GM19238 (cell line): ENCODE measurements around the gene HPSE2.
"Not testable (repeated sequence)": the region's sequence is repeated elsewhere in the genome, so short reads cannot be mapped to it uniquely, and the experiment has no call there.

Experiments used
- DNase-seq: peaks from one replicate; pipeline ENCODE4 v3.0.0; 2011; ENCODE audit warnings: low spot score; ENCODE audit not compliant: insufficient read length

The HPSE2 gene

DNA sequence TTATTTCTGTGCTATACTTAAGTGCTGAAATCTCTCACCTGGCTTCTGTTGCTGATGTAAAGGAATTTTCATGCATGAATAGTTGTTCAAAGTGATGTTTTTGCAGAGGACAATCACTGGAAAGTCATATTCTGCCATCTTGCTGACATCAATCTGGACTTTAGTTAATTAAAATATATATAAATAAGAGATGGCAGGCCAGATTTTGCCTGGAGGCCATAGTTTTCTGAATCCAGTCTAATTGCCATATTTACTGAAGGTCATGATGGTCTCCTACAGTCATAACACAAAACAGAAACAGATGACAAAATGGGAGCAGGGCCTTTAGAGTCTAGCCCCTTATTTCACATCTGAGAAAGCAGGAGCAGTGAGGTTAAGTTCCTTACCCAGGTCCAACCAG lies 228.2 kb downstream of the HPSE2 start:
- DNase-seq, result no peak

DNA sequence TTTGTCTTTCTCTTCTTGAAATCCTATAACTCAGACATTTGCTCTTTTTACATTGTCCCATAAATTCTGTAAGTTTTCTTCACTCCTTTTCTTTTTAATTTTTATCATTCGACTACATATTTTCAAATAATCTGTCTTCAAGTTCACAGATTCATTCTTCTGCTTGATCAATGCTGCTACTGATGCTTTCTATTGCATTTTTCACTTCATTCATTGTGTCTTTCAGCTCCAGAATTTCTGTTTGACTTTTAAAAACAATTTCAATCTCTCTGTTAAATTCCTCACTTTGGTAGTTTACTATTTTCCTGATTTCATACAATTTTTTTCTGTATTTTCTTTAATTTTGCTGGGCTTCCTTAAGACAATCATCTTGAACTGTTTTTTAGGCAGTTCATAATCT lies 230.4 kb downstream of the HPSE2 start:
- DNase-seq, result no peak

DNA sequence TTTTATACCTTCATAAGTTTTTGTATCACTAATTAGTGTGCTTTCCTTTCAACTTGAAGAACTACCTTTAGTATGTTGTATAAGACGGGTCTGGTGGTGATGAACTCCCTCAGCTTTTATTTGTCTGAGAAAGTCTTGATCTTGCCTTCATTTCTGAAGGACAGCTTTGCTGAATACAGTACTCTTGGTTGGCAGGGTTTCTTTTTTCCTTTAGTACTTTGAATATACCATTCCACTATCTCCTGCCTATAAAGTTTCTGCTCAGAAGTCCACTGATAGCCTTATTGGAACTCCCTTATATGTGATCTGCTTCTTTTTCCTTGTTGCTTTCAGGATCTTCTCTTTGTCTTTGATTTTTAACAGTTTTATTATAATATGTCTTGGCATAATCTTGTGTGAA lies 230.9 kb downstream of the HPSE2 start:
- no peak for DNase-seq

DNA sequence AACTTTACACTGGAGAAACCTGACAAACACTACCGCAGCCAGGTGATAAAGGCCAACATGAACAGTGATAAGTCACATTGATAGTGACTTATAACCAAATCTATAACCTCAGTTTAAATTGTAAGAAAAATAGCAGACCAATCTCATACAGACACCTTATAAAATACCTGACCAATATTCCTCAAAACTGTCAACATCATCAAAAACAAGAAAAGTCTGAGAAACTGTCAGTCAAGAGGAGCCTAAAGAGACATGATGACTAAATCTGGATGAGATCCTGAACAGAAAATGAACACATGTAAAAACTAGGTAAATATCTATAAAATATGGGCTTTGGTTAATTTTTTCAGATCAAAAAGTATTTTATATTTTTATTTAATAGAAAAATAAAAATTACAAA lies 233.3 kb downstream of the HPSE2 start:
- DNase-seq, result no peak

DNA sequence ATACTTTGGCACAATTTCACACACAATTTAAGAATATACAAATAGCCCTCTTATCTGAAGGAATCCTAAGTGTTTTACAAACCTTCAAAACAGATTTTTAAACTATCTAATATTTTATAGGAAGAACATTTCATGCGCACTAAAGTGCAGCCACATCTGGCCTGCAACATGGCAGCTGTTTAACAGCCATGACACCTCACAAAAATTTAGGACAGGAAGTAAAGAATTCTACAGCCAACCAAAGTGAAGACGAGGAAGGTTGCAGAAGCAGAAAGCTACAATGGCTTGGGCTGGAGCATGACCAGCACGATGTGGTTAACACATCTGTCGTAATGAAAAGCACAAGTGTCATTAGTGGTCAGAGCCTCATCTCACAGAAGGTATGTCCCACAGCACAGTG lies 238.1 kb downstream of the HPSE2 start:
- DNase-seq, result no peak

DNA sequence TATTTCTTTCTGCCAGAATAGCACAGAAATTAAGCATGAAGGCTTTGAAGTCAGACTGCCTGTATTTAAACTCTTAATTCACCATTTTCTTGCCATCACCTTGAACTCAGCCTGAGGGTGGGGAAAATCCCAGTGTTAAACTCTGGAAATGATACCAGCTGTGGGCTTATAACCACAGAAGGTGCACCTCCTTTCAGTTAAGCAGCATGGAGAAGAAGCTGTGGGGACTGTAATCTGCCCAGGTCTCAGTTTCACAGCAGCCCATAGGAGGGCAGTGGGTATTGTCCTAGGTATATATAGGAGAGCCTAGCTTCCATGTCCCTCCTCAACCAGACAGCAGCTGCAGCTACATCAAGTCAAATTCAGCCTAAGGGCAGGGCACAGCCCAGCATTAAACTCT lies 241.6 kb downstream of the HPSE2 start:
- DNase-seq, result no peak

DNA sequence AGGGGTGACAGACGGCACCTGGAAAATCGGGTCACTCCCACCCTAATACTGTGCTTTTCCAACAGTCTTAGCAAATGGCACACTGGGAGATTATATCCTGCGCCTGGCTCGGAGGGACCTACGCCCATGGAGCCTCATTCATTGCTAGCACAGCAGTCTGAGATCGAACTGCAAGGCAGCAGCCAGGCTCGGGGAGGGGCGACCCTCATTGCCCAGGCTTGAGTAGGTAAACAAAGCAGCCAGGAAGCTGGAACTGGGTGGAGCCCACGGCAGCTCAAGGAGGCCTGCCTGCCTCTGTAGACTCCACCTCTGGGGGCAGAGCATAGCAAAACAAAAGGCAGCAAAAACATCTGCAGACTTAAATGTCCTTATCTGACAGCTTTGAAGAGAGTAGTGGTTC lies 251.9 kb downstream of the HPSE2 start:
- not testable (repeated sequence) for DNase-seq

DNA sequence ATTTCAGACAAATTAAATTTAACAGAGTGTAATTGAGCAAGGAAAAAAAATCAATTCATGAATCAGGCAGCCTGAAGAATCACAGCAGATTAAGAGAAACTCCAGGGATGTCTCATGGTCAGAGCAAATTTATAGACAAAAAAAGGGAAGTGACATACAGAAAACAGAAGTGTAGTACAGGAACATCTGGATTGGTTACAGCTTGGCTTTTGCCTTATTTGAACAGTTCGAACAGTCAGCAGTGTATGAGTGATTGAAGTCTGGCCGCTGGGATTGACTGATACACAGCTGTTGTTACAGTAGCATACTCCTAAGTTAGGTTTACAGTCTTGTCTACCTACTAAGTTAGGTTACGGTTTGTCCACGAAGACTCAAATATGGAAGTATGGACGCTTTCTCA lies 255.3 kb downstream of the HPSE2 start:
- no peak for DNase-seq

DNA sequence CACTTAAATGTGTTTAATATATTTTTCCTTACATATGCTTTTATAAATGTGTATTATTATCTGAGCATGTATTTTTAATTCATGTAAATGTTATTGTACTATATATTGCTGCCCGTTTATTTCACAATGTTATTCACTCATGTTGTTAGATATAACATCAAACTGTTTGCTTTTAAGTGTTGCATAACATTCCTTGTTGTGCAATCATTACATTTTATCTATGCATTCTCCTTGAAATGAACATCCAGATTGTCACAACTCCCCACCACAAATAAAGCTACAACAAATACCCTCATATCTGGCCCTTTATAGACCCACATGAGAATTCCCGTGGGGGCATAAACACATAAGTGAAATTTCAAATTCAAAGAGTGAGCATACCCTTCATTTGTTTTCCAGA lies 264.2 kb downstream of the HPSE2 start:
- DNase-seq, result no peak

DNA sequence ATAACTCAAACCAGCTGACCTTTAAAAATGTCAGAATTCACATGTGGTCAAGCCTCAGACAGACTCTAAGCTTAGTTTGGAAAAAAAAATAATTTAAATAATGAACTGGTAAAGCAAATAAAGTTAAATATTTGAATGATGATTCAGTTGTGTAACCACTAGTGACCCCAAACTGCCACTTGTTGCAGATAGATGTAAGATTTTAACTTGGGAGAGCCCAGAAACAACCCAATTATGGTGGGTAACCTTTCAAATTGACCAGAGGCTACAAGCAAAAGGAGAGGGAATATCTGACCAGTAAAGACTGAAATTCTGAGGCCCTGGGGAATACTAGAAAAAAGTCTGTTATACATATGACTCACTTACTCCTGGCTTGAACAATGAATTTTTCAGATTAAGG lies 268.1 kb downstream of the HPSE2 start:
- DNase-seq, result no peak

DNA sequence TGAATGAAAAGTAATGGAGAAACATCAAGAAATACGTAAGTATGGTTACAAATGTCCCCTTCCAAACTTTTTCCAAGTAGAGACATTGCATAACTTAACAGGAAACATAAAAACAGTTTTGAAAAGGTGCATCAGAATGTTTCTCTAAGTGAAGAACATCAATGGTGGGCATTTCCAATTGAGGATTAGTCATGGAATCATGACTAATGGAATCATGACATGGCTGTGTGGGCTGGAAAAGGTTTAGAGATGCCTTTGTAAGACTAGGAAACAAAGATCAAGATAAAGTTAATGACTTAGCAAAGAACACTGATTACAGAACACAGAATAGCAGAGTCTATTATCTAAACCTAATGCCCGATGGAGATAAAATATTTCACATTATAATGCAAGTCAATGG lies 272.0 kb downstream of the HPSE2 start:
- DNase-seq, result no peak

DNA sequence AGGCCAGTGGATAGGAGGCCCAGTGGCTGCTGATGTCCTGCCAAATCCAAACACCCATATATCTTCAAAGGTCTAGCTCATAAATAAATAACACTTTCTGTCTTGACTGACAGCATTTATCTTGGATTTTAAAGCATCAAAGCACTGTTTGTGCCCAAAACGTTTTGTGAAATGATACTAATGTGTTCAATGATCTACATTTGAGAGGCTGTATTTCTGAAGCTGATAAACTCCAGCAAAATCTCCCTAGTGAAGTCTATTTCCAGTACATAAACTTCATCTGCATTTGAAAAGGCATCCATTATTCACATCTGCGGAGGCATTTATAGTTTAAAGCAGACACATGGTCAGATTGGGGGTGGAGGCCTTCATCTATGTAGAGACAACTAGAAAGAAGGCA lies 276.3 kb downstream of the HPSE2 start:
- DNase-seq, result no peak

DNA sequence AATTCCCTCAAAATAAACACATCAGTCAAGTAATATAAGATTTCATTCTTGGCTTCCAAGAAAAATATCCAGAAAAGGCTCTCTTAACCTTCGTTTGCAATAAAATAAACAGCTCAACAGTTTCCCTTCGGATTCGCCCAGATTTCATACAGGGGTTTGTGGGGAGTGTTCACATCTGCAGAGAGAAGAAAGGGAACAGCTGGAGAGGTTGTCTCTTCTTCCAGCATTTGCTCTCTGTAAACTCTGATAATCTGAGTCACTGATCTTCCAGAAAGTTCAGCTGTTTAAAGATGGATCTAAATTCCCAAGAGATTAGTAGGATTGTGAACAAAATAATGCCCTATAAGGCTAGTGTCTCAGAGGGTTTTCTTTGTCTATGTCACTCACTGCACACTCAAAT lies 277.9 kb downstream of the HPSE2 start:
- DNase-seq, result no peak

DNA sequence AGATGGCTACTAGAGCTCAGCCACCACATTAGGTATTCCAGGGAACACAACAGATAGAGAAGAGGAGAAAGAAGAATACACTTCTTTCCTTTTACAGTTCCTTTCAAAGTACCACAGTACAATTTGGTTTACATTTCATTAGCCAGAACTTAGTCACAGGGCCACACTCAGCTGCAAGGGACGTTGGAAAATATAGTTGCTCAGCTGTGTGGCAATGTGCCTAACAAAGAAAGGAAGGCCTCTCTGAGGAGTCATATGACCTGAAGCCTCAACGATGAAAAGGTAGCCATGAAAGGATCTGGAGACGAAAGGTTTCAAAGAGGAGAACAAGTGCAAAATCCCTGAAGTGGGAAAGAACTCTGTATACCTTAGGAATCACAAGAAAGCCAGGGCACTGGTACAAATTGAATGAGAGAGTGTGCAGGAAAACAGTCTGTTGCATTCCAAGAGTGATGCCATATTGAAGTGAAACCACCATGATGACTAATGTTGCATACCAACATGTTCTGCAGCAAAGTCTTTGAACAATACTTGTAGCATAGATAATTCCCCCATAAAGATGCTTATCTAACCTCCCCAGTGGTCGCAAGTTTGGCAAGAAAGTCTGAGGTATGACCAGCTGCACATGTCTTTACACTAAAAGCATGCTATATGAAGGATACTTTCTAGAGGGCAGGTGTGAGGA lies 278.9 kb downstream of the HPSE2 start:
- DNase-seq, result no peak

DNA sequence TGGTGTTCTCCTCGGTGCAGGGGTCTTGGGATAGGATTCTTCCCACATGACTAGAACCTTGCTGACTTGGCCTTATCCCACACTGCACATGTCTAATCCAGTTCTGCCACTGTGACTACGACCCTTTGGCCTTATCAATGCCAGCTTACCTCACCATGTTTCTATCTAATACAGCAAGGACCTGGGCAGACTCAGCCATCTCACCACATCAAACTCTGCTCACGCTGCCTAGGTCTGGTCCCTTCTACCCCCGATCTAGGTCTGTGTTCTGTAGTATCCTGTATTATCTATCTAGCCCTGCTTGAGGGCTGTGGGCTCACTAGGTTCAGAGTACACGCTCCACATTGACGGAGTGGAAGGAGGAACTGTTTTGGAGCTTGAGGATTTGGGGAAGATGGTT lies 282.4 kb downstream of the HPSE2 start:
- DNase-seq, result no peak

DNA sequence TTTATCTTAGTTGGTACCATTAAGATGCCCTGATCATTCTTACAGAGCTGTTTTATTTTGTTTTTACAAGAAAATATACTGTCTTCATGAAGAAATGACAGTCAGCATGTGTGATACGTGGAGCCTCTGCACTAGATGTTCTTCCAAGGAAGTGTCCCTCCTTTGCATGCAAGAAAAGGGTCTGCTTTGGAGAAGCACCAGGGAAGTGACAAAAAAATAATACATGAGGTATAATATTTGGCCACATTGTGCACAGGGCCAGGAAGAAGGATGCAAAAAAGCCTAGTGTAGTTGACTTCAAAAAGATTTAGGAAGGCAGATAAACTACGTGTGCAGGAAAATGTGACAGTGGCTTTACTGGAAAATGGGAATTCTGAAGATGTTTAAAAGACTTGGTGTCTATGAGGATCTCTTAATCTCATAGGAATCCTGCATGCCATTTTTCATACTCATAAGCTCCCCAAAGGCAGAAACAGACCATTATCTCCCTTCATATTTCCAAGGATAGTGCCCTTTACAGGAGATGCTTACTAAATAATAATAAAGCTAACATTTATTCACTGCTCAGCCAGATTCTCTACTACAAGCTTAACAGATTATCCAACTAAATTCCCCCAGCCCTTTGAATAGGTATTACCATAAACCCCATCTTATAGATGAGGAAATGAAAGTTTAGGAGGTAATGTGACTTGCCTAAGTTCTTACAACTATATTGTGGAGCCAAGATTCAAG lies 284.2 kb downstream of the HPSE2 start:
- DNase-seq, result no peak

DNA sequence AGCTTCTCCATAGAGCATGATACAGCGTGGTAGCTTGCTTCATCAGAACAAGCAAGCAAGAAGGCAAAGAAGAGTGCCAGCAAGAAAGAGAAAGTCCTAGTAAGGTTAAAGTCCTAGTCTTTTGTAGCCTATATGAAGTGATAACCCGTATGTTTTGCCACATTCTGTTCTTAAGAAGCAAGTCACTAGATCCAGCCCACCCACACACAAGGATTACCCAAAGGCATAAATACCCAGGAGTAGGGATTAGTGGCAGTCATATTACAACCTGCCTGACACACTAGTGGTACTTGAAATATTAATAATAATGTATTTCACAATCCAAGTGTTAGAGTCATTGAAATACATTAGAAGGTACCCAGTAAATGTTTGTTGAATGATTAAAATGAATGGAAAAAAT lies 285.5 kb downstream of the HPSE2 start:
- no peak for DNase-seq

DNA sequence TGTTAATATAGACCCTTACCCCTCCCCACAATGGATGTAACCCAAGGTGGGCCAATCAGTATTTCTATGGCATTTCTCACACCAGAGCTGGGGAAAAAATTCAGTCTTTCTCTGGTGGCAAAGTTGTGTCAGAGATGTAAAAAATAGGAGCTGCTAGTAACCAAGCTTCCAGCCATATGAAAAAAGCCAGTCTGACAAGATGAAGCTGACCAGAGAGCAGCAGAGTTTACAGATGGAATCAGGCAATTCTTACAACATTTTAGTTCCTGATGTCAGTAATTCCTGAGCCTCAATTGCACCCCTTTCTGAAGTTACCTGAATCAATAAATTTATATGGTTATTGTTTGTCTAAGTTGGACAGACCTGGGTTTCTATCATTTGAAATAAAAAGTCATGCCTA lies 286.3 kb downstream of the HPSE2 start:
- no peak for DNase-seq

DNA sequence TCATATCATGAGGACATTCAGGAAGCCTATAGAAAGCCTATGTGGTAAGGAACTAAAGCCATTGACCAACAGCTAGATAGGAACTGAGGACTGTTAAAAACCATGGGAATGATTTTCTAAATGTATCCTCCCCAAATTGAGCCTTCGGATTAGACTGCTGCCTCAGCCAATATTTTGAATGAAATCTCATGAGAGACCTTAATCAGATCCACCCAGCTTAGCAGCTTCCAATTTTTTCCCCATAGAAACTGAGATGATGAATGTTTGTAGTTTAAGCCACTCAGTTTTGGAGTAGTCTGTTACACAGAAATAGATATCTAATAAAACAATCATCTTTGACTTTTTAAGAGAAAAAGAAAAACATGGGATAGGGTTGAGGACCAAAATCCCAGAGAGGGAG lies 292.0 kb downstream of the HPSE2 start:
- no peak for DNase-seq

DNA sequence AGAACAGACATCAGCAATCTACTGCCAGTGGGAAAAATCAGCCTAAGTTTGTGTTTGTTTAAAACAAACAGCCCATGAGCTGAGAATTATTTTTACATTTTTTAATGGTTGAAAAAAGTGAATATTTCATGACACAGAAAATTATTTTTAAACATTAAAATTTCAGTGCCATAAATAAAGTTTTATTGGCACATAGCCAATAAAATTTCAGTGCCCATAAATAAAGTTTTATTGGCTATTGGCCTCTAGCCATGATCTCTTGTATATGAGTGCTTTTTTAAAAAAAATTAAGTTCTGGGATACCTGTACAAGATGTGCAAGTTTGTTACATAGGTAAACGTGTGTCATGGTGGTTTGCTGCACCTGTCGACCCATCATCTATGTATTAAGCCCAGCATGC lies 305.9 kb downstream of the HPSE2 start:
- DNase-seq, result no peak

DNA sequence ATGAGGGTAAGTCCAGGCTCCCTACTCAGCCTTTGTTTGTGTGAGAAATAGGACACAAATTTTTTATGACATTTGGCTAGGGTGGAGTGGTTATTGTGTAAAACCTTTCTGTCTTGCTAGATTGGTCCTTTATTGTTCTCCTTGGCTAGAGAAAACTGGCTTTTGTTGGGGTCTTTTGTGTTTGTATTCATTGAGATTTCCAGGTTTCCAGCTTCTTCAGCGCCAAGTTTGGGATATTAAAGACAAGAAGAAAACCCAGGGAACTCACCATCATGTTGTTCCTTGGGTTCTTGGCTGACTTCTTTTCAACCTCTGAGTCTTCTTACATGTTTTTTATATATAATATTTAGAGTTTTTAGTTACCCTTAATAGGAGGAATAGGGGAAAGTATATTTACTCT lies 310.0 kb downstream of the HPSE2 start:
- no peak for DNase-seq

DNA sequence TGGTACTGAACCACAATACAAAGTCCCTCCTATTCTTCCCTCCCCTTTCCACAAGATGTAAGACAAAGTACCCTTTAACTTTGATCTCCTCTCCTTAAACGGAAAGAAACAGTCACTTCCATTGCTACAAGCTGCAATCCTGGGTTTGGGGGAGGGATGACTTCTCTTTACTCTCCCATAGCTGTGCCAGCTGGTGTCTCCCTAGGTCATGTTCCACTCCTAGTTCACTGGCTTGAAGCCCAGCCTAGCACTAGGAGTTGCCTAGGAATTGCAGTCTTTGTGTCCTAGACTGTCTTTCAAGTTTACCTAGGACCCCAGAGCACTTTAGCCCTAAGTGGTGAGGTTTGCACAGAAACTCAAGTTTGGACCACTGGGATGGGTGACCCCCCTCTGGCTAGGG lies 311.1 kb downstream of the HPSE2 start:
- DNase-seq, result no peak

DNA sequence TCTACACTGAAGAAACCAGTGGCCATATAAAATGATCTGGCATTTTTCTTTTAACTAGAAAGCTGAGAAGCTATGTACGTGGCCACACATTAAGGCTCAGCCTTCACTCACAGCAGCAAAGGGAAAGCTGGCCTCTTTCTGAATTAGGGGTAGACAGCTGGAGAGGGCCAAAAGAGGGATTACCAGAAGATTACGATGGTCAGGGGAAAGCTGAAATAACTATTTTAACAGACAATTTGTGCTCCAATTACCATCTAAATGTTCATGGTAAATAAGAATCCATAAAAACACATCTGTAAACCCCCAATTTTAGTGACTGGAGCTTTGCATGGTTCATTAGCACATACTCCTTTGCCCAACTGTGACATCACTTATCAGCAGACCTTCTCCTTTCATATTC lies 314.3 kb downstream of the HPSE2 start:
- DNase-seq, result no peak
